ENCODE results near the gene RNF220.

DNA sequence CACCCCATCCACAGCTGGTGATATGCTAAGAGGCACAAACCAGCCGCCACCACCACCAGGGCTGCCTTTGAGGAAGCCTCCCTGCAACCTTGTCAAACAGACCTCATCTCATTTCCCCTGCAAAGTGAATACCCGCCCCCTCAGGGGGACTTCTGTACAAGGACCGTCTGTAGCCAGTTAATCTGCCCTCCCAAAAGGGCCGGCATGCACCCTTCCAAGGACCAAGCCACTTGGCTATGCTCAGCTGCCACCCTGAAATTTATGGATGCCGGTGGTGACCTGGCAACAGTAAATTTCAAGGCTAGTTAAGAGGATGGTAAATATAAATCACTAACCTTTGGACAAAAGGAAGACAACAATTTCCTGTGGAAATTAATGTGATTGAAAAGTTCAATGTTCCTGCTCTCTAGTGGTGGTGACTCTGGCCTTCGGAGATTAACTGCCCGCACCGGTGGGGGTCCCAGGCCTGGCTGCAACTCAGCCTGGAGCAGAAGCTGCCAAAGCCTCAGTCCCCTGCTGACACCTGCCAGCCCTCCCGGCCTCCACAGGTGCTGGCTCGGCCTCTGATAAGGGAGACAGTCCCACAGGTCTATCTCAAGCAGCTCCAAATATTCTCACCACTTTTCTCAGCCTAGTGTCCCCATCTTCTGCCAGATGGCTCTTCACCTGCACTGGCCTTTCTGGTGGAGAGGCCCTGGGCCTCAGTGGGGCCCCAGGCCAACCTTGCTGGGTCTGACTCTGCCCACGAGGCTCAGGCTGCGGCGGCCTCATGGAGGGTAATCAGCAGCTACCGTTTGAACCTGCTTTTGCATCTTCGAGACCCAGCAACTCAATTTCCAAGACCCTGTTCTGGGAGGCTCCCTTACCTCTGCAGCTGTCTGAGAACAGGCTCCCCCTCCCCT is 257.0 kb downstream of the RNF220 start:
- TF ChIP-seq, protein P1, sequence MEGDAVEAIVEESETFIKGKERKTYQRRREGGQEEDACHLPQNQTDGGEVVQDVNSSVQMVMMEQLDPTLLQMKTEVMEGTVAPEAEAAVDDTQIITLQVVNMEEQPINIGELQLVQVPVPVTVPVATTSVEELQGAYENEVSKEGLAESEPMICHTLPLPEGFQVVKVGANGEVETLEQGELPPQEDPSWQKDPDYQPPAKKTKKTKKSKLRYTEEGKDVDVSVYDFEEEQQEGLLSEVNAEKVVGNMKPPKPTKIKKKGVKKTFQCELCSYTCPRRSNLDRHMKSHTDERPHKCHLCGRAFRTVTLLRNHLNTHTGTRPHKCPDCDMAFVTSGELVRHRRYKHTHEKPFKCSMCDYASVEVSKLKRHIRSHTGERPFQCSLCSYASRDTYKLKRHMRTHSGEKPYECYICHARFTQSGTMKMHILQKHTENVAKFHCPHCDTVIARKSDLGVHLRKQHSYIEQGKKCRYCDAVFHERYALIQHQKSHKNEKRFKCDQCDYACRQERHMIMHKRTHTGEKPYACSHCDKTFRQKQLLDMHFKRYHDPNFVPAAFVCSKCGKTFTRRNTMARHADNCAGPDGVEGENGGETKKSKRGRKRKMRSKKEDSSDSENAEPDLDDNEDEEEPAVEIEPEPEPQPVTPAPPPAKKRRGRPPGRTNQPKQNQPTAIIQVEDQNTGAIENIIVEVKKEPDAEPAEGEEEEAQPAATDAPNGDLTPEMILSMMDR (IDR thresholded peaks at IDR 0.05) = no peak
- no peak for TF ChIP-seq POLR2A (IDR thresholded peaks at IDR 0.05)
